ENCODE measurements around the gene TFRC. TPM values are rescaled to one million over a fixed set of nuclear protein-coding genes. Genes with fewer than 3 reads are reported as not detected.
"Not testable (repeated sequence)": the region's sequence is repeated elsewhere in the genome, so short reads cannot be mapped to it uniquely, and the experiment has no call there.

TFRC gene
- total RNA-seq, 2 donors from 2014 or later = 416 to 595 TPM

DNA sequence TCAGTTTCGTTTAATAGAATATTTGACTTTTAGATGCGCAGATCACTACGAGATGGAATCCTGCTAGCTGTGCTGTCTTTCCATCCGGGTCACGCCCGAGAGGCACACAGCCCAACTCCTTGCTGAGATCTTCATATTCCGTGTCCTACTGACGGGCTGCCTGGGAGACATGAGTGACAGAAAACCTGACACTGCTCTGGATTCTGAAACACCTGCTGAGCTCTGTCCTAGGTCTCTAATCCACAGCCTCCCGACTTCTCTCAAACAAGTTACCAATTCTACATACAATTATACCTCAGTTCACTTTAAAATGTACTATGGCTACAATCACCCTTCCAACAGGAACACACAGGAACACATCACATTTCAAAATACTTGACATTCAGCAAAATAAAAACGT lies 27.2 kb downstream of the TFRC start:
- intact Hi-C loops (cut with DNase I, micrococcal nuclease) = no loop called here
- no peak for DNase-seq
- peak; percentile 17 for ATAC-seq

DNA sequence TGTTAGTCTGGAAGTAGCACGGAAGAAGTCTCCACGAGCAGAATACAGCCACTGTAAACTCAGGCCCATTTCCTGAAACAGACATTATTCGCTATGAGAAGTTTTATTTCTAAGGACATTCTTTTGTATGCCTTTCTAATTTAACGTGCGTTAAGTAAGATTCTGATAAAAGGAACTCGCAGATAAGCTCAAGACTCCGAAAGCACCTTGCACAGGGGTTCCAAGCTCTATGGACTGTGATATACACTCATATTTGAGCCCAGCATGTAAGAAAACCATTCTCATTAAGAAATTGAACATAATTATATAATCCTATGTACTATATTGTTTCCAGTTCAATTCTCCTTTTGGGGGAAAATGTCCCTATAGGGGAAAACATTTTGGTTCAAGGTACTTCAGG lies 28.4 kb downstream of the TFRC start:
- ATAC-seq (no peak), DNase-seq (no peak)
- intact Hi-C loops (cut with DNase I, micrococcal nuclease) = no loop called here

DNA sequence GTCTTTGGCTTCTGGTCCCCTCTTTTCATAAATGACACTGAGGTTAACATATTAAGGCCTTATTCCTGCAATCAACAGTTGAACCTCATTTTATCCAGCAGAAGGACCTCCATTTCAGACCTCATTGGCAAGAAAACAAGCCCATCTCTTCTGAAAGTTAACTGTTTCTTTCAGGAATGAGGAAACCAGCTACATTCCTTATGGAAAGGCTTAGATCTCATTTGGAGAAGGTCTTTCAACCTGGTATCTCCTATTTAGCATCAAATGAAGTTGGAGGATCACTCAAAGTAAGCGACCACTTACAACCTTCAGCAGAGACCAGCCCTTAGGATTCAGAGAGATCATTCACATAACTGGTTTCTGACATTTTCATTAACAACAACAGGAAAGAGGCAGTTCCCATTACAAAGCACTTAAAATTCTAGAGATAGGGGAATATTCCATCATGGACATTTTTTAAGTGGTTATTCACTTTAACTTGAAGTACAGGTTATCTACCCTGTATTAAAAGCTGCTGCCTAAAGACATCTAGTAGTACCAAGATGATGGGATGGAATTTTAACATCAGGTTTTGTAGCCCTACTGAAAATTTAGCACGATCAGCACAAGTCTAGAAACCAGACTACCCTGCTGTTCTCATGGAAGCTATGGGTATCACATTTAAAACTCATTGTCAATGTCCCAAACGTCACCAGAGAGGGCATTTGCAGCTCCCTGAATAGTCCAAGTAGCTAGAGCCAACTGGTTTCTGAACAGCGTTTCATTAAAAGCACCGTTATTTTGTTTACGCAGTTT lies 30.4 kb downstream of the TFRC start:
- DNase-seq (no peak), ATAC-seq (no peak)
- intact Hi-C loops (cut with DNase I, micrococcal nuclease) = no loop called here

DNA sequence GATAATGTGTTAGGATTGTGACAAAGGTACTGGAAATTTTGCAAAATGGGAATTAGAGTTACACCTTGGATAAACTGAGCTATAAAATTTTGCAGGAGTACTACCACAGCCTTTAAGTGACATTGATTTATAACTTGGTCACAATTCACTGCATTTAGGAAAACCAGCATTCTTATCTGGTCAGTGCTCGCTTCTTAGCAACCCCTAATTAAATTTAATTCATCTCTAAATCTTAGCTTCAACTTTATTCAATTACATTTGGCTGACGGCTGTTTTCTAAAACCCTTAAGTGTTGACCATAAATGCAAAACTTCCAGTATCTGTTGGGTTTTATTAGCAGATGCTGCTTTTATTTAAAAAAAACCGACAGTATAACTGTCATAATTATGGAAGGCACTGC lies 31.3 kb downstream of the TFRC start:
- DNase-seq = no peak
- intact Hi-C loops (cut with DNase I, micrococcal nuclease) = no loop called here
- no peak for ATAC-seq

DNA sequence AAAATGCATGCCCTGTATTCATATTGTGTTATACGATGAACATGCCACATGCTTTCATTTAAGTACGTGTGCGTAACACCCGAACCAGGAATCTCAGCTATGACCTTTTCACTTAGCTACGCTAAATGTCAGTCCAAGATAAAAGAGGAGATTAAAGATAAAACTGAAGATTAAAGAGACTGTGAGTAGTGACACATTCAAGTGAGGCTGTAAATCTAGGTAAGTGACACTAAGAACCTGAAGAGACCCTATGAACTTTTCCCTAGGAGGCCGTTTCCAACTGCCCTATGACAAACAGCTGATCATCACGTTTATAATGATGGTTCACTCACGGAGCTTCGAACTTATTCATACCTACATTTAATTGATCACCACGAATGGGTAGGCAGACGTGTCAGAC lies 32.2 kb downstream of the TFRC start:
- DNase-seq (no peak), ATAC-seq (no peak)
- intact Hi-C loops (cut with DNase I, micrococcal nuclease) = no loop called here

DNA sequence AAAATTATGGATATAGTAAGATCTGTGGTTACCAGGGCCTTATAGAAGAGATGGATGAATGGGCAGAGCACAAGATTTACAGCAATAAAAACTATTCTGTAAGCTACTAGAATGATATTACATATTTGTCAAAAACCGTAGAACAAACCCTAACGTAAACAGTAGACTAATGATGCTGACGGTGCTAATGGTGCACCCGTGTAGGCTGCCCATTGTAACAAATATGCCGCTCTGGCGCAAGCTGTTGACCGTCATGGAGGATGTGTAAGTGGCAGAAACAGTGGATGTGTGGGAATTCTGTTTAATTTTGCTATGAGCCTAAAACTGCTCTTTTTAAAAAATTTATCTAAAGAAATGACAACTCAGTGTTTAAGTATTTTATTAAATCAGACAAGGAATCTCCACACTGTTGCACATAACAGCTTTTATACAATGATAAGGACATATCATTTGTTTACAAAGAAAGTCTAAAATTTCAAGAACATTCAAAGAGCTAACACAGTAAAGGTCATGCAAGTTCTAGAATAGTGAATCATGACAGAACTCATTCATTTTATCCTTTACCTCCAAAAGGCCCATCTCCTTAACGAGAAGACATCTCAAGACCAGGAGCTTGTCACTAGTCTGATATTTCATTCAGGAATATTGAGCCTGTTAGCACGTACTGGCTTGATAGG lies 32.8 kb downstream of the TFRC start:
- intact Hi-C loops (cut with DNase I, micrococcal nuclease) = no loop called here
- no peak for DNase-seq
- no peak for ATAC-seq

DNA sequence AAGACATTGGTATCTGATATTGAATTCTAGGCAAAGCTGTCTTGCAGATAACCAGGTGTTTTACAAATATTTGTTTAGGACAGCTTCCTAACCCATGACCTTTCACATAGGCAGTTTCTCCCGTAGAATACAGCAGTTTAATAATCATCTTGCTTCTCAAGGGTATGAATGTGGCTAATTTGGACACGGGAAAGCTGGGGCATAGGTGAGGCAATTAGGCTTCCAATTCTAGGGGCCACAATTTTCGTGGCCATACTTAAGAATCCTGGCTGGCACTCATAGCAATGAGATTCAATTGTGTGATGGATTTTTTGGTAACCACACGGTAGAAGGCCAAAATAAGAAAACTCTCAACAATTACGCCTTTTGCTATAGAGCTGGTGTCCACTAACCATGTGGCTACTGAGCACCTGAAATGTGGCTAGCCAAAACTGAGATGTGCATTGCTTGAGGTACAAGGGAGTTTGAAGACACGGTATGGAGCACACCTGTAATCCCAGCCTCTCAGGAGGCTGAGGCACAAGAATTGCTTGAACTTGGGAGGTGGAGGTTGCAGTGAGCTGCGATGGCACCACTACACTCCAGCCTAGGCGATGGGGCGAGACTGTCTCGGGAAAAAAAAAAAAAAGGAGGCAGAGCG lies 34.4 kb downstream of the TFRC start:
- intact Hi-C loops (cut with DNase I, micrococcal nuclease) = no loop called here
- DNase-seq (no peak), ATAC-seq (peak; percentile 33)

DNA sequence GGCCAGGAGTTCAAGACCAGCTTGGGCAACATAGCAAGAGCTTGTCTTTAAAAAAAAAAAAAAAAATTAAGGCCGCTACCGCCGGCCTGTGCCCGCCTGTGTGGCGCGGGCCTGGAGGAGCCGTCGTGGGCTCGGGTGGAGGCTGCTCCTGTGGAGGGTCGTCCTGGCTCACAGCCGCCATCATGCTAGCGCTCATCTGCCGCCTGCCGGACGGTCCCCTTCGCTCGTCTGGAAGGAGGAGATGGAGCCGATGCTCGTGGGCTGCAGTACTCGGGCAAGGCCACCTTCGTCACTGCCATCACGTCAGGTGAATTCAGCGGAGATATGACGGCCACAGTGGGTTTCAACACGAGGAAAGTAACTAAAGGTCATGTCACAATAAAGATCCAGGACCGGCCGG lies 37.4 kb downstream of the TFRC start:
- ATAC-seq (no peak), DNase-seq (no peak)
- intact Hi-C loops (cut with DNase I, micrococcal nuclease) = no loop called here

DNA sequence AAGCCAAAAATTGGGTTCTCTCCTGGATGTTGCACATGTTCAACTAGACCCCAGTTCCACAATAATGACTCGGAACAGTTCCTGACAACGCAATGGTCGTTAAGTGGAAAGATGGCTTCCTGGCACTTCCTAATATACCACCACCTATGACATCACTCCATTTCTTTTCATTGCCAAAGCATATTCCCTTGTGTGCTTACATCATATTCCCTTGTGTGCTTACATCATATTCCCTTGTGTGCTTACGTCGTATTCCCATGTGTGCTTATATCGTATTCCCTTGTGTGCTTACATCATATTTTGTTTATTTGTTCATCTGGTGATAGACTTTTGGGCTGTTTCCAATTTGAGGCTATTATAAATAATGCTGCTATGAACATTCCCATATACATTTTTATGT lies 39.2 kb downstream of the TFRC start:
- DNase-seq = no peak
- intact Hi-C loops (cut with DNase I, micrococcal nuclease) = no loop called here
- no peak for ATAC-seq

DNA sequence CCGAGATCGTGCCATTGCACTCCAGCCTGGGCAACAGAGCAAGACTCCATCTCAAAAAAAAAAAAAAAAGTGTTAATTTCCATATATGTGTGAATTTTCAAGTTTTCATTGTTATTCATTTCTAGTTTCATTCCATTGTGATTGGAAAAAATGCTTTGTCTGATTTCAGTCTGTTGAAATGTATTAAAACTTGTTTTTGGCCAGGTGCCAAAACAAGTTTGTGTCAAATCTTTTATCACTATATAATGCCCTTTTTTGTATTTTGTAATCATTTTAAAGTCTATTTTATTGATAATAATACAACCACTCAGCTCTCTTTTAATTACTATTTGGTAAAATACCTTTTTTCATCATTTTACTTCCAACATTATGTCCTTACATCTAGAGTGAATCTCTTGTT lies 42.5 kb downstream of the TFRC start:
- intact Hi-C loops (cut with DNase I, micrococcal nuclease) = no loop called here
- ATAC-seq (no peak), DNase-seq (no peak)

DNA sequence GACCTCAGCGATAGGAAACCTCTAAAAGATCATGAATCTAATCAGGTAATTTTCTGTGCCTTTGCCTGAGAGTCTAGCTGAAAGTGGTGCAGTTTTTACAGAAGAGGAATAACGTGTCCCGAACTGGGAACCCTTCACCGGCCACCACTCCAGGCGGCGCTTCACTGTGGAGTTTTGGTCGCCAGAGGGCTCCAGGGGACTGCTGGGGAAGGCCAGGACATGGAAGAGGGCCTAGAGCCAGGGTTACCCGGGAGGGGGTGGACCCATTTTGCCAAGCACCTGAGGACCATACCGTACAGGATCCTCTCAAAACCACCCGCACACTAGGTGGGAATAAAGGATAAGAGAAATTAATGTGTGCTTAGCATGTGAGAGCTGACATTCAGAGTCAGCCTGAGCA lies 55.8 kb downstream of the TFRC start:
- DNase-seq (peak in 1 of 2 donors; percentile 58), ATAC-seq (peak; percentile 95)
- intact Hi-C loops (cut with DNase I, micrococcal nuclease) = not testable (repeated sequence)

DNA sequence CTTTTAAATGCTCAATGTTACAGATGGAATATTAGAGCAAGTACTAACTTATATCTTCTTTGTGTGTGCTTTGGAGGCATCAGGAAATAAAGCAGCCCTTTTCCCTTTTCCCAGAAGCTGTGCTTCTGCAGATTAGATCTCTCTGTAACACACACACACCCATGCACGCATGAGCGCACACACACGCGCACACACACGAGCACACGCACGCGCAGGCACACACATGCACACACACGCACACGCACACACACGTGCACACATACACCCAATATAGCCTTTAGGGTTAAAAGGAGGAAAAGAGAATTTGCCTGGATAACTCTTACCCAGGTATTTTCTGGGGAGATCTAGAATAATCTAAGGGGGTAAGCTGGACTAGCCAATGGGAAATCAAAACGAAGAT lies 56.9 kb downstream of the TFRC start:
- ATAC-seq (no peak), DNase-seq (no peak)
- intact Hi-C loops (cut with DNase I, micrococcal nuclease) = no loop called here

DNA sequence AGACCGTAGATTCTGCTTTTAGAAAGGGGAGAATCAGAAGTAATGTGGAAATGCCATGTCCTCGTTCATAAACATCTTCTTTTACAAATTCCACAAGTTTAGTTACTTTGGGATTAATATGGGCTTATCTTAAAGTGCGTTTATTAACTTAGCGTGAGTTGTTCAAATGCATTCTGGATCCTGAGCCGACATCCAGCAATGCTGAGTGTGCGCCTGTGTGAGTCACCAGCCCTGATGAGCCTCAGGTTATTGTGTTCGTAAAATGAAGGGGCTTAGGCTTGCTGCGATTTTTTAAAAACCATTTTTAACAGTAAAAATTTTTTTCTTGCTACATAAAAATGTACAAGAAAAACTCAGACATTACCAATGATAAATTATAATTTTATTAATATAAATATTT lies 57.9 kb downstream of the TFRC start:
- no peak for ATAC-seq
- intact Hi-C loops (cut with DNase I, micrococcal nuclease) = no loop called here
- no peak for DNase-seq

DNA sequence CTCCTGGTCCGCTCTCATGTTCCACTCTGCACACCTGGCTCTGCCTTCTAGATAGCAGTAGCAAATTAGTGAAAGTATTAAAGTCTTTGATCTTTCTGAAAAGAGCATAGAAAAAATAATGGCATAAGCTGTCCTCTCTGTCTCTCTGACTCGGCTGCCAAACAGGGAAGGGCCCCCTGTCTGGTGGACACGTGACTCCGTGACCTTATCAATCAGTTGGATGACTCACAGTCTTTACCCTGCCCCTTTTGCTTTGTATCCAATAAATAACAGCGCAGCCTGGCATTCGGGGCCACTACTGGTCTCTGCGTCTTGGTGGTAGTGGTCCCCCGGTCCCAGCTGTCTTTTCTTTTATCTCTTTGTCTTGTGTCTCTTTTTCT lies 59.4 kb downstream of the TFRC start:
- DNase-seq; ATAC-seq; intact Hi-C loops (cut with DNase I, micrococcal nuclease): not testable (repeated sequence)

DNA sequence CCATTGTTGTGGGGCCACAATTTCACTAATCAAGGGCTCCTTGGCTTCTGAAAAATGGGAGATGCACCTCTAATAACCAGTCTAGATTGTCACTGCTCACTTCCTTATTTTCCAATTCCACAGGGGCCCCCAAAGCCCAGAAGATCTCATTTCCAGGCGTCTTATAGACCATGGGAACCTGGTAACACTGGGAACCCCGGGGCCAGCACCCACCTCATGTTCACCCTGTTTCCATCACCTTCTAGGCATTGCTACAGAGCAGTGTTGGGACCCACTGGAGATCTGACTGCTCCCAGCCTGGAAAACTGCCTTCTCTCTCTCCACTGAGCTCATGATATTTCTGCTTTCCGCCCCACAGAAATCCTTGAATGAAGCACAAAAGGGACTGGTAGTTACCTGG lies 61.5 kb downstream of the TFRC start:
- no peak for DNase-seq
- intact Hi-C loops (cut with DNase I, micrococcal nuclease) = no loop called here
- ATAC-seq = no peak

DNA sequence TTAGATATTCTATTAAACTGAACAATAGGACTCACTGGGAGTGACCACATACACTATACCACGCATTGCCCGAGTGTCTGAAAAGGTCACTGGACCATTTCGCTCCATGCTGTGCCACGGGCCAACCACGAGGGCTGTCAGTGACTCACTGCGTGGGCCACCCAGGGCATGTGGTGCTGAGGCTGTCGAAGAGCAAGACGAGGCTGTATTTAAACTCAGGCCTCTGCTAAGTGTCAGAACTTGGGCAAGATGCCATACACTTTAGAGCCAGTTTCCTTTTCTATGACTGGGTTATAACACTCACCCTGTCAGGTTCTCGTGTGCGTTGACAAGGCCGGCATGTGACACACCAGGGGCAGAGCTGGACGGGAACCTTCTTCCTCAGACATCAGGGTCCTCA lies 62.3 kb downstream of the TFRC start:
- DNase-seq, ATAC-seq: not testable (repeated sequence)

DNA sequence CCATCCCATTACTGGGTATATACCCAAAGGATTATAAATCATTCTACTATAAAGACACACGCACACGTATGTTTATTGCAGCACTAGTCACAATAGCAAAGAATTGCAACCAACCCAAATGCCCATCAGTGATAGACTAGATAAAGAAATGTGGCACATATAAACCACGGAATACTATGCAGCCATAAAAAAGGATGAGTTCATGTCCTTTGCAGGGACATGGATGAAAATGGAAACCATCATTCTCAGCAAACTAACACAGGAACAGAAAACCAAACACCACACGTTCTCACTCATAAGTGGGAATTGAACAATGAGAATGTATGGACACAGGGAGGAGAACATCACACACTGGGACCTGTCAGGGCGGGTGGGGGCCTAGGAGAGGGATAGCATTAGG lies 63.7 kb downstream of the TFRC start:
- DNase-seq; ATAC-seq; intact Hi-C loops (cut with DNase I, micrococcal nuclease): not testable (repeated sequence)

More for the DNA sequence above, 62.3 kb downstream of the TFRC start:
- intact Hi-C loops (cut with DNase I, micrococcal nuclease) = not testable (repeated sequence)

DNA sequence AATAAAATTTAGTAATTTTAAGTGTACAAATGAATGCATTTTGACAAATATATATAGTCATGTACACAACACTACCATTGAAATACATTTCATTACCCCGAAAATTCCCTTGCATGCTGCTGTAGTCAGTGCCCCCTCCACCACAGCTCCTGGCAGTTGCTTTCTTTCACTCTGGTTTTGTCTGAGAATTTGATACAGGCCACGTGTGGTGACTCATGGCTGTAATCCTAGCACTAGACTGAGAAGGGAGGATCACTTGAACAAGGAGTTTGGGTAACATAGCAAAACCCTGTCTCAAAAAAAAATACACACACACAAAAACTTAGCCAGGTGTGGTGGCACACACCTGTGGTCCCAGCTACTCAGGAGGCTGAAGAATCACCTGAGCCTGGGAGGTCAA lies 65.4 kb downstream of the TFRC start:
- DNase-seq = no peak
- intact Hi-C loops (cut with DNase I, micrococcal nuclease) = no loop called here
- ATAC-seq = no peak

DNA sequence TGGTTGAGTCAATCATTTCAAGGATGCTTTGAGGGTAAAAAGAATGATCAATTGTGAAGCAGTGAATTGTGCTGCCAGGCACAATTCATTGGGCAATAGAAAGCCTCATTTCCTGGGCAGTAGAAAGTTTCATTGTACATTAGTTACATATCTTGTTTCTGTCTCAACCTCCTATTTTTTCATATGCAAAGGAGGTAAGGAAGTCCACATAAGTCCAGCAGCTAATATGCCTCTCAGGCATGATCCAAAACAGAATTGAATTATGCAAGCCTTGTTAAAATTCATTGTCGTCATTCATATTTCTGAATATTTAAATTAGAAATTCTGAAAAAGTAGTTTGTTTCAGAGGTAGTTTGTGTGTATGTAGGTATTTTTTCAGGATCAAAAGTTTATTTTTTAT lies 65.8 kb downstream of the TFRC start:
- intact Hi-C loops (cut with DNase I, micrococcal nuclease) = no loop called here
- DNase-seq (no peak), ATAC-seq (no peak)

Measured in left colon (tissue), 2 donors.